Activated CD4-positive, alpha-beta T cell treated with anti-CD3 and anti-CD28 coated beads for 36 hours (primary cell): ENCODE results near the gene GRAMD1B. TPM values are rescaled to one million over a fixed set of nuclear protein-coding genes. Genes with fewer than 3 reads are reported as not detected.

ENCODE experiments used
- ATAC-seq: fragments of 200-7000 bp; cut with Tn5 transposase; one replicate; pipeline ENCODE4 v1.10.0; 2021; ENCODE audit warnings: mild to moderate bottlenecking, moderate library complexity
- CTCF ChIA-PET: fragments of 350-600 bp; sonication (Branson Sonifier 250); formaldehyde crosslinking; loops from one replicate; lab custom pipeline; 2021; ENCODE audit warnings: antibody characterized with exemption; lab: Charles Lee
- POLR2A ChIA-PET: fragments of 350-600 bp; sonication (Branson Sonifier 250); formaldehyde crosslinking; loops from one replicate; lab custom pipeline; 2021; ENCODE audit warnings: antibody characterized with exemption, inconsistent platforms; lab: Charles Lee
- DNase-seq: peaks from one replicate; pipeline ENCODE4 v3.0.0-alpha.2; 2020
- H3K27ac Mint-ChIP-seq: one replicate; pipeline ENCODE4 v1.8.0; 2021; ENCODE audit warnings: mixed read lengths
- H3K27me3 Mint-ChIP-seq: one replicate; pipeline ENCODE4 v1.8.0; 2021; ENCODE audit warnings: mixed read lengths
- H3K36me3 Mint-ChIP-seq: one replicate; pipeline ENCODE4 v1.8.0; 2021; ENCODE audit warnings: low read depth, mixed read lengths
- H3K4me1 Mint-ChIP-seq: one replicate; pipeline ENCODE4 v1.8.0; 2021; ENCODE audit warnings: mixed read lengths
- H3K4me3 Mint-ChIP-seq: one replicate; pipeline ENCODE4 v1.8.0; 2021; ENCODE audit warnings: mild to moderate bottlenecking, moderate library complexity, mixed read lengths
- H3K9me3 Mint-ChIP-seq: one replicate; pipeline ENCODE4 v1.8.0; 2021; ENCODE audit warnings: low read depth, mixed read lengths
- intact Hi-C, 2 experiments: fragments of 100-400 bp; cut with DNase I in 1 of 2; cut with micrococcal nuclease in 1 of 2; formaldehyde crosslinking; loops; one replicate each; pipeline versions ENCODE4 v1.14.2 to v1.15.1; 2022 to 2024; cut with DNase I, micrococcal nuclease
- total RNA-seq, 2 experiments: library from RNA; stranded (reverse); gene quantifications; one replicate each; pipeline ENCODE4 v1.2.3, GENCODE V29; 2021

Gene GRAMD1B
- total RNA-seq, 2 experiments from 2014 or later = 38.6 to 45.7 TPM

GRCh38 chr11:123428116-123428715 lies 1.9 kb upstream of the GRAMD1B start:
- ATAC-seq (no peak), DNase-seq (no peak)
- no peak overlapping the region for H3K4me3 Mint-ChIP-seq
- no peak overlapping the region for H3K27ac Mint-ChIP-seq
- CTCF ChIA-PET = interaction anchor here (0.6 to 3.6 kb wide), 4 partner anchors 11 to 64 kb away, joined by 3 to 18 read pairs (median 6); no protein-coding TSS in a partner anchor
- no peaks in the 10 kb centered on the region for H3K9me3 Mint-ChIP-seq
- H3K4me1 Mint-ChIP-seq = peaks cover 29% of the 10 kb centered on the region
- peaks cover 11% of the 10 kb centered on the region for H3K27me3 Mint-ChIP-seq
- intact Hi-C loops = no loop called here
- POLR2A ChIA-PET = no interaction called here
- peaks cover 14% of the 10 kb centered on the region for H3K36me3 Mint-ChIP-seq

- no peak for DNase-seq
- Mint-ChIP-seq H3K4me3 (peak overlapping the region; percentile 76), H3K9me3 (no peaks in the 10 kb centered on the region), H3K36me3 (peaks cover 16% of the 10 kb centered on the region), H3K27ac (peak overlapping the region; percentile 69), H3K4me1 (peaks cover 35% of the 10 kb centered on the region), H3K27me3 (peaks cover 5% of the 10 kb centered on the region)
- ChIA-PET CTCF (interaction anchor here (0.7 to 1.4 kb wide), 4 partner anchors 11 to 49 kb away, joined by 3 to 9 read pairs (median 4); no protein-coding TSS in a partner anchor), POLR2A (no interaction called here)
- no peak for ATAC-seq
- intact Hi-C loops = no loop called here
Measured at GRCh38 chr11:123429336-123429735, 733 bp upstream of the GRAMD1B start.

GRCh38 chr11:123430721-123431497 lies 840 bp downstream of the GRAMD1B start:
- DNase-seq (peak; percentile 84), ATAC-seq (peak; percentile 68)
- peak overlapping the region; percentile 79 for H3K27ac Mint-ChIP-seq
- ChIA-PET CTCF (interaction anchor here (0.8 to 5.8 kb wide), 7 partner anchors 9 to 48 kb away, joined by 3 to 33 read pairs (median 4); no protein-coding TSS in a partner anchor), POLR2A (no interaction called here)
- peak overlapping the region; percentile 76 for H3K4me3 Mint-ChIP-seq
- H3K9me3 Mint-ChIP-seq = no peaks in the 10 kb centered on the region
- H3K4me1 Mint-ChIP-seq = peaks cover 39% of the 10 kb centered on the region
- no peaks in the 10 kb centered on the region for H3K27me3 Mint-ChIP-seq
- peaks cover 16% of the 10 kb centered on the region for H3K36me3 Mint-ChIP-seq
- intact Hi-C loops = loop anchor here (1.0 to 5.0 kb wide), 8 partner anchors 23 to 130 kb away; no protein-coding TSS in a partner anchor

GRCh38 chr11:123431619-123432018 lies 1.6 kb downstream of the GRAMD1B start:
- peaks cover 41% of the 10 kb centered on the region for H3K4me1 Mint-ChIP-seq
- ATAC-seq (peak; percentile 43), DNase-seq (peak; percentile 36)
- CTCF ChIA-PET = interaction anchor here (0.6 to 5.8 kb wide), 10 partner anchors 10 to 184 kb away, joined by 3 to 33 read pairs (median 4); no protein-coding TSS in a partner anchor
- H3K27ac Mint-ChIP-seq = peak overlapping the region; percentile 79
- H3K4me3 Mint-ChIP-seq = peak overlapping the region; percentile 76
- POLR2A ChIA-PET = no interaction called here
- H3K36me3 Mint-ChIP-seq = peaks cover 22% of the 10 kb centered on the region
- H3K9me3 Mint-ChIP-seq = no peaks in the 10 kb centered on the region
- H3K27me3 Mint-ChIP-seq = no peaks in the 10 kb centered on the region
- intact Hi-C loops = loop anchor here (1.0 to 5.0 kb wide), 5 partner anchors 23 to 130 kb away; no protein-coding TSS in a partner anchor

- no peaks in the 10 kb centered on the region for H3K9me3 Mint-ChIP-seq
- peaks cover 62% of the 10 kb centered on the region for H3K4me1 Mint-ChIP-seq
- H3K36me3 Mint-ChIP-seq = peaks cover 35% of the 10 kb centered on the region
- POLR2A ChIA-PET = interaction anchor here (0.6 to 1.1 kb wide), 2 partner anchors 42 to 372 kb away, joined by 3 to 4 read pairs; no protein-coding TSS in a partner anchor
- H3K27ac Mint-ChIP-seq = no peak overlapping the region
- no peaks in the 10 kb centered on the region for H3K27me3 Mint-ChIP-seq
- CTCF ChIA-PET = interaction anchor here (0.6 to 5.8 kb wide), 22 partner anchors 8 to 1550 kb away, joined by 3 to 33 read pairs (median 3); no protein-coding TSS in a partner anchor
- DNase-seq = peak; percentile 64
- ATAC-seq = peak; percentile 8
- intact Hi-C loops = loop anchor here (1.0 to 5.0 kb wide), 2 partner anchors 77 to 133 kb away; no protein-coding TSS in a partner anchor
- H3K4me3 Mint-ChIP-seq = no peak overlapping the region
Measured at GRCh38 chr11:123434262-123434661, 4.2 kb downstream of the GRAMD1B start.

GRCh38 chr11:123434911-123435310 lies 4.8 kb downstream of the GRAMD1B start:
- H3K36me3 Mint-ChIP-seq = peaks cover 37% of the 10 kb centered on the region
- intact Hi-C loops = loop anchor here (1.0 to 5.0 kb wide), 2 partner anchors 78 to 134 kb away; no protein-coding TSS in a partner anchor
- H3K27ac Mint-ChIP-seq = peak overlapping the region; percentile 22

GRCh38 chr11:123437236-123437979 lies 7.3 kb downstream of the GRAMD1B start:
- ChIA-PET POLR2A (no interaction called here), CTCF (interaction anchor here (0.6 to 2.0 kb wide), 7 partner anchors 10 to 391 kb away, joined by 3 to 4 read pairs (median 3); no protein-coding TSS in a partner anchor)
- peak; percentile 29 for DNase-seq
- peak overlapping the region; percentile 78 for H3K27ac Mint-ChIP-seq
- H3K4me3 Mint-ChIP-seq = no peak overlapping the region
- no peaks in the 10 kb centered on the region for H3K27me3 Mint-ChIP-seq
- no peaks in the 10 kb centered on the region for H3K9me3 Mint-ChIP-seq
- H3K36me3 Mint-ChIP-seq = peaks cover 35% of the 10 kb centered on the region
- intact Hi-C loops = no loop called here
- peaks cover 61% of the 10 kb centered on the region for H3K4me1 Mint-ChIP-seq
- ATAC-seq = peak; percentile 60

More at GRCh38 chr11:123434911-123435310, 4.8 kb downstream of the GRAMD1B start:
- ChIA-PET POLR2A (interaction anchor here (1.1 kb wide), 1 partner anchor 42 kb away, joined by 4 read pairs; no protein-coding TSS in a partner anchor), CTCF (interaction anchor here (0.6 to 5.8 kb wide), 20 partner anchors 9 to 1549 kb away, joined by 3 to 33 read pairs (median 3); no protein-coding TSS in a partner anchor)
- ATAC-seq (no peak), DNase-seq (no peak)
- Mint-ChIP-seq H3K27me3 (no peaks in the 10 kb centered on the region), H3K4me3 (no peak overlapping the region), H3K9me3 (no peaks in the 10 kb centered on the region), H3K4me1 (peaks cover 63% of the 10 kb centered on the region)

- no peak for DNase-seq
- Mint-ChIP-seq H3K27ac (peak overlapping the region; percentile 78), H3K9me3 (no peaks in the 10 kb centered on the region), H3K27me3 (no peaks in the 10 kb centered on the region), H3K4me1 (peaks cover 57% of the 10 kb centered on the region), H3K36me3 (peaks cover 30% of the 10 kb centered on the region), H3K4me3 (no peak overlapping the region)
- peak; percentile 6 for ATAC-seq
- CTCF ChIA-PET = interaction anchor here (0.6 to 1.6 kb wide), 8 partner anchors 11 to 392 kb away, joined by 3 to 4 read pairs (median 3); no protein-coding TSS in a partner anchor
- intact Hi-C loops = no loop called here
- POLR2A ChIA-PET = no interaction called here
Measured at GRCh38 chr11:123438131-123438627, 8.1 kb downstream of the GRAMD1B start.

- peak; percentile 24 for DNase-seq
- POLR2A ChIA-PET = no interaction called here
Measured at GRCh38 chr11:123439616-123440015, 9.5 kb downstream of the GRAMD1B start.

GRCh38 chr11:123441161-123441560 lies 11.1 kb downstream of the GRAMD1B start:
- DNase-seq (no peak), ATAC-seq (no peak)
- ChIA-PET POLR2A (no interaction called here), CTCF (no interaction called here)
- Mint-ChIP-seq H3K9me3 (no peaks in the 10 kb centered on the region), H3K27ac (no peak overlapping the region), H3K36me3 (peaks cover 32% of the 10 kb centered on the region), H3K4me3 (no peak overlapping the region), H3K27me3 (no peaks in the 10 kb centered on the region), H3K4me1 (peaks cover 49% of the 10 kb centered on the region)
- intact Hi-C loops = no loop called here

More at GRCh38 chr11:123439616-123440015, 9.5 kb downstream of the GRAMD1B start:
- no peaks in the 10 kb centered on the region for H3K27me3 Mint-ChIP-seq
- intact Hi-C loops = no loop called here
- CTCF ChIA-PET = interaction anchor here (0.8 to 1.5 kb wide), 3 partner anchors 15 to 59 kb away, joined by 3 to 4 read pairs (median 3); no protein-coding TSS in a partner anchor
- H3K4me3 Mint-ChIP-seq = no peak overlapping the region
- peaks cover 28% of the 10 kb centered on the region for H3K36me3 Mint-ChIP-seq
- no peak overlapping the region for H3K27ac Mint-ChIP-seq
- H3K9me3 Mint-ChIP-seq = no peaks in the 10 kb centered on the region
- peaks cover 49% of the 10 kb centered on the region for H3K4me1 Mint-ChIP-seq
- no peak for ATAC-seq
